Naive thymus-derived CD4-positive, alpha-beta T cell (primary cell): ENCODE results near the gene LYRM7. TPM values are rescaled to one million over a fixed set of nuclear protein-coding genes. Genes with fewer than 3 reads are reported as not detected.

ENCODE experiments used
- ATAC-seq: fragments of 150-1000 bp; cut with Tn5 transposase; 2 replicates; pipeline ENCODE4 v1.10.0; 2021; ENCODE audit warnings: mild to moderate bottlenecking, moderate library complexity
- CTCF ChIA-PET: fragments of 350-600 bp; sonication (Branson Sonifier 250); formaldehyde crosslinking; loops from one replicate; lab custom pipeline; 2021; ENCODE audit warnings: antibody characterized with exemption; lab: Charles Lee
- POLR2A ChIA-PET: fragments of 350-600 bp; sonication (Branson Sonifier 250); formaldehyde crosslinking; loops from one replicate; lab custom pipeline; 2021; ENCODE audit warnings: antibody characterized with exemption, inconsistent platforms; lab: Charles Lee
- DNase-seq, 9 donors: peaks; one replicate each; pipeline versions ENCODE4 v3.0.0 to v3.0.0-alpha.2; 2020 to 2022; ENCODE audit warnings: mixed read lengths in 1 of 9
- H3K27ac ChIP-seq: one replicate; pipeline ENCODE4 v1.7.0; 2013; ENCODE audit warnings: mild to moderate bottlenecking, low read depth, low read length, moderate library complexity
- H3K27me3 ChIP-seq, 2 donors: one replicate each; pipeline ENCODE4 v1.7.0; 2013; ENCODE audit warnings: low read length in 2 of 2, mild to moderate bottlenecking in 2 of 2, moderate library complexity in 2 of 2; ENCODE audit not compliant: control insufficient read depth in 2 of 2, insufficient read depth in 2 of 2
- H3K36me3 ChIP-seq, 3 experiments: 1 replicate in 2 of 3; 2 replicates in 1 of 3; pipeline ENCODE4 v1.7.0; 2013; ENCODE audit warnings: low read length in 3 of 3, mild to moderate bottlenecking in 3 of 3, moderate library complexity in 1 of 3; ENCODE audit not compliant: insufficient read depth in 3 of 3, control insufficient read depth in 2 of 3
- H3K4me1 ChIP-seq, 2 donors: one replicate each; pipeline ENCODE4 v1.7.0; 2013; ENCODE audit warnings: low read length in 2 of 2, mild to moderate bottlenecking in 2 of 2, moderate library complexity in 1 of 2; ENCODE audit not compliant: control insufficient read depth in 2 of 2, insufficient read depth in 2 of 2
- H3K4me3 ChIP-seq: 2 replicates; pipeline ENCODE4 v1.7.0; 2013; ENCODE audit warnings: mild to moderate bottlenecking, low read length
- H3K9me3 ChIP-seq, 3 experiments: 1 replicate in 2 of 3; 2 replicates in 1 of 3; pipeline ENCODE4 v1.7.0; 2013; ENCODE audit warnings: low read length in 3 of 3; ENCODE audit not compliant: control insufficient read depth in 2 of 3
- H3K27ac Mint-ChIP-seq, 9 donors: one replicate each; pipeline ENCODE4 v1.8.0; 2020 to 2022; ENCODE audit warnings: mixed read lengths in 9 of 9, mild to moderate bottlenecking in 8 of 9, moderate library complexity in 5 of 9, inconsistent platforms in 2 of 9
- H3K27me3 Mint-ChIP-seq, 5 donors: one replicate each; pipeline ENCODE4 v1.8.0; 2021 to 2022; ENCODE audit warnings: mixed read lengths in 5 of 5, mild to moderate bottlenecking in 1 of 5
- H3K36me3 Mint-ChIP-seq, 5 donors: one replicate each; pipeline ENCODE4 v1.8.0; 2020 to 2022; ENCODE audit warnings: mixed read lengths in 5 of 5, mild to moderate bottlenecking in 3 of 5, inconsistent platforms in 1 of 5
- H3K4me1 Mint-ChIP-seq, 7 donors: one replicate each; pipeline ENCODE4 v1.8.0; 2020 to 2022; ENCODE audit warnings: mixed read lengths in 7 of 7, mild to moderate bottlenecking in 3 of 7, inconsistent platforms in 1 of 7
- H3K4me3 Mint-ChIP-seq, 10 donors: one replicate each; pipeline ENCODE4 v1.8.0; 2020 to 2022; ENCODE audit warnings: mild to moderate bottlenecking in 10 of 10, mixed read lengths in 10 of 10, moderate library complexity in 6 of 10, inconsistent platforms in 2 of 10
- H3K9me3 Mint-ChIP-seq, 11 donors: one replicate each; pipeline ENCODE4 v1.8.0; 2020 to 2022; ENCODE audit warnings: mixed read lengths in 11 of 11, mild to moderate bottlenecking in 4 of 11, inconsistent platforms in 1 of 11, moderate library complexity in 1 of 11
- intact Hi-C, 2 donors: fragments of 100-400 bp; cut with micrococcal nuclease; formaldehyde crosslinking; loops; one replicate each; pipeline ENCODE4 v1.15.1; 2023
- polyA plus RNA-seq, 2 donors: library from polyadenylated mRNA; unstranded; fragments of 300-500 nt; fragmentation: Illumina TruSeq; gene quantifications; one replicate each; pipeline ENCODE4 v1.2.3, GENCODE V29; 2021
- total RNA-seq, 6 experiments: library from RNA in 5 of 6; stranded (reverse) in 5 of 6; gene quantifications; 1 replicate in 5 of 6; 2 replicates in 1 of 6; pipeline ENCODE4 v1.2.3 and lab custom pipeline; 2021 to 2026

Gene LYRM7
- total and polyA plus RNA-seq, 7 experiments from 2014 or later, result 3.6 to 18.8 (median 11.8) TPM

- Mint-ChIP-seq H3K27me3 (no peaks in the 10 kb centered on the region), H3K27ac (no peak overlapping the region), H3K9me3 (no peaks in the 10 kb centered on the region), H3K4me3 (no peak overlapping the region), H3K4me1 (peaks cover 8 to 21% (median 11%) of the 10 kb centered on the region in 7 donors), H3K36me3 (peaks cover 3 to 13% (median 11%) of the 10 kb centered on the region in 5 donors)
- Histone ChIP-seq H3K9me3 (no peaks in the 10 kb centered on the region), H3K27me3 (no peaks in the 10 kb centered on the region), H3K36me3 (no peaks in the 10 kb centered on the region), H3K27ac (no peak overlapping the region), H3K4me3 (no peak overlapping the region), H3K4me1 (no peaks in the 10 kb centered on the region)
- DNase-seq, result no peak
- no peak for ATAC-seq
- intact Hi-C loops, result no loop called here
- ChIA-PET POLR2A (interaction anchor here (0.6 kb wide), 1 partner anchor 15 kb away, joined by 3 read pairs; no protein-coding TSS in a partner anchor), CTCF (interaction anchor here (0.6 kb wide), 1 partner anchor 8 kb away, joined by 3 read pairs; no protein-coding TSS in a partner anchor)
These were observed 27.9 kb downstream of the LYRM7 start for GRCh38 chr5:131198625-131199024.

GRCh38 chr5:131200560-131200959 is 29.8 kb downstream of the LYRM7 start:
- H3K27ac ChIP-seq, result no peak overlapping the region
- H3K4me3 Mint-ChIP-seq, result no peak overlapping the region
- ChIA-PET CTCF (no interaction called here), POLR2A (interaction anchor here (0.9 kb wide), 1 partner anchor 181 kb away, joined by 3 read pairs; no protein-coding TSS in a partner anchor)
- H3K36me3 ChIP-seq, result no peaks in the 10 kb centered on the region
- ATAC-seq (no peak), DNase-seq (no peak)
- peaks cover 0 to 1% (median 0%) of the 10 kb centered on the region in 11 donors for H3K9me3 Mint-ChIP-seq
- H3K4me1 ChIP-seq, result no peaks in the 10 kb centered on the region
- H3K4me3 ChIP-seq, result no peak overlapping the region
- no peaks in the 10 kb centered on the region for H3K27me3 ChIP-seq
- no peak overlapping the region for H3K27ac Mint-ChIP-seq
- H3K27me3 Mint-ChIP-seq, result no peaks in the 10 kb centered on the region
- H3K4me1 Mint-ChIP-seq, result peaks cover 2 to 18% (median 7%) of the 10 kb centered on the region in 7 donors
- H3K9me3 ChIP-seq, result no peaks in the 10 kb centered on the region
- H3K36me3 Mint-ChIP-seq, result peaks cover 3 to 15% (median 10%) of the 10 kb centered on the region in 5 donors
- intact Hi-C loops, result loop anchor here in 1 of 2 donors (1.0 kb wide), 1 partner anchor 9 kb away; no protein-coding TSS in a partner anchor

- Mint-ChIP-seq H3K27ac (no peak overlapping the region), H3K4me1 (peaks cover 21 to 39% (median 30%) of the 10 kb centered on the region in 7 donors), H3K27me3 (no peaks in the 10 kb centered on the region), H3K4me3 (no peak overlapping the region), H3K9me3 (peaks cover 0 to 6% (median 0%) of the 10 kb centered on the region in 11 donors), H3K36me3 (peaks cover 0 to 9% (median 5%) of the 10 kb centered on the region in 5 donors)
- no peak for ATAC-seq
- Histone ChIP-seq H3K9me3 (no peaks in the 10 kb centered on the region), H3K27me3 (no peaks in the 10 kb centered on the region), H3K27ac (no peak overlapping the region), H3K4me1 (peaks cover 11 to 15% of the 10 kb centered on the region in 2 donors), H3K4me3 (no peak overlapping the region), H3K36me3 (peaks cover 0 to 4% (median 0%) of the 10 kb centered on the region in 3 experiments)
- intact Hi-C loops, result no loop called here
- ChIA-PET POLR2A (interaction anchor here (0.7 to 1.4 kb wide), 2 partner anchors 35 to 59 kb away, joined by 3 read pairs; partner anchors contain the start of gene CDC42SE2), CTCF (no interaction called here)
- DNase-seq, result no peak
These were observed 34.2 kb downstream of the LYRM7 start for GRCh38 chr5:131204964-131205363.

- Histone ChIP-seq H3K9me3 (no peaks in the 10 kb centered on the region), H3K27ac (no peak overlapping the region), H3K36me3 (peaks cover 0 to 4% (median 0%) of the 10 kb centered on the region in 3 experiments), H3K27me3 (no peaks in the 10 kb centered on the region), H3K4me3 (no peak overlapping the region), H3K4me1 (peaks cover 12 to 26% of the 10 kb centered on the region in 2 donors)
- H3K27me3 Mint-ChIP-seq, result no peaks in the 10 kb centered on the region
- H3K9me3 Mint-ChIP-seq, result peaks cover 0 to 6% (median 0%) of the 10 kb centered on the region in 11 donors
- intact Hi-C loops, result no loop called here
- DNase-seq (no peak), ATAC-seq (no peak)
- H3K4me3 Mint-ChIP-seq, result no peak overlapping the region
- H3K27ac Mint-ChIP-seq, result peak overlapping the region in 3 of 9 donors; percentile 7 to 97 (median 27)
- POLR2A ChIA-PET, result interaction anchor here (1.0 to 1.7 kb wide), 5 partner anchors 9 to 60 kb away, joined by 3 to 6 read pairs (median 4); no protein-coding TSS in a partner anchor
- peaks cover 31 to 50% (median 41%) of the 10 kb centered on the region in 7 donors for H3K4me1 Mint-ChIP-seq
- CTCF ChIA-PET, result interaction anchor here (0.6 to 1.0 kb wide), 2 partner anchors 73 to 176 kb away, joined by 3 to 4 read pairs; no protein-coding TSS in a partner anchor
- peaks cover 0 to 7% (median 0%) of the 10 kb centered on the region in 5 donors for H3K36me3 Mint-ChIP-seq
These were observed 35.3 kb downstream of the LYRM7 start for GRCh38 chr5:131206061-131206460.

GRCh38 chr5:131206772-131207171 is 36.0 kb downstream of the LYRM7 start:
- Histone ChIP-seq H3K4me3 (no peak overlapping the region), H3K4me1 (peaks cover 12 to 26% of the 10 kb centered on the region in 2 donors), H3K9me3 (no peaks in the 10 kb centered on the region), H3K27me3 (no peaks in the 10 kb centered on the region), H3K27ac (no peak overlapping the region), H3K36me3 (peaks cover 0 to 4% (median 0%) of the 10 kb centered on the region in 3 experiments)
- Mint-ChIP-seq H3K9me3 (peaks cover 0 to 6% (median 0%) of the 10 kb centered on the region in 11 donors), H3K36me3 (peaks cover 0 to 7% (median 0%) of the 10 kb centered on the region in 5 donors), H3K4me1 (peaks cover 35 to 56% (median 46%) of the 10 kb centered on the region in 7 donors), H3K27me3 (no peaks in the 10 kb centered on the region), H3K4me3 (no peak overlapping the region), H3K27ac (peak overlapping the region in 6 of 9 donors; percentile 27 to 97 (median 44))
- no peak for DNase-seq
- ChIA-PET POLR2A (interaction anchor here (1.0 to 1.7 kb wide), 6 partner anchors 8 to 190 kb away, joined by 3 to 6 read pairs (median 4); no protein-coding TSS in a partner anchor), CTCF (interaction anchor here (0.7 to 1.0 kb wide), 2 partner anchors 8 to 175 kb away, joined by 3 to 4 read pairs; no protein-coding TSS in a partner anchor)
- no peak for ATAC-seq
- intact Hi-C loops, result no loop called here

GRCh38 chr5:131209175-131209505 is 38.4 kb downstream of the LYRM7 start:
- Mint-ChIP-seq H3K27me3 (no peaks in the 10 kb centered on the region), H3K4me1 (peaks cover 39 to 70% (median 57%) of the 10 kb centered on the region in 7 donors), H3K9me3 (peaks cover 0 to 6% (median 0%) of the 10 kb centered on the region in 11 donors), H3K27ac (peak overlapping the region; percentile 91 to 98 (median 96)), H3K36me3 (peaks cover 0 to 13% (median 0%) of the 10 kb centered on the region in 5 donors), H3K4me3 (peak overlapping the region; percentile 72 to 90 (median 80))
- Histone ChIP-seq H3K4me3 (peak overlapping the region; percentile 15), H3K27me3 (no peaks in the 10 kb centered on the region), H3K27ac (peak overlapping the region; percentile 77), H3K36me3 (peaks cover 0 to 4% (median 0%) of the 10 kb centered on the region in 3 experiments), H3K4me1 (peaks cover 15 to 33% of the 10 kb centered on the region in 2 donors), H3K9me3 (no peaks in the 10 kb centered on the region)
- intact Hi-C loops, result loop anchor here (1.0 to 2.0 kb wide), 10 partner anchors 9 to 173 kb away; partner anchors contain the start of gene LYRM7 (in 2 of the 2)
- ChIA-PET CTCF (interaction anchor here (0.6 to 1.7 kb wide), 10 partner anchors 12 to 147 kb away, joined by 3 to 7 read pairs (median 4); partner anchors contain the start of gene CDC42SE2), POLR2A (interaction anchor here (0.6 to 3.9 kb wide), 18 partner anchors 8 to 201 kb away, joined by 3 to 37 read pairs (median 4); partner anchors contain the start of genes CDC42SE2 and HINT1)
- DNase-seq, result no peak
- ATAC-seq, result no peak
